HUDEP-2 (cell line): Measurements from ENCODE around the gene NMBR.
"Not testable (repeated sequence)": the region's sequence is repeated elsewhere in the genome, so short reads cannot be mapped to it uniquely, and the experiment has no call there.

Experiments used
- DNase-seq, 76 experiments: peaks; one replicate each; lab custom pipeline; 2025; ENCODE audit not compliant: unreplicated experiment in 76 of 76; lab: John Stamatoyannopoulos, UW

Gene NMBR

DNA sequence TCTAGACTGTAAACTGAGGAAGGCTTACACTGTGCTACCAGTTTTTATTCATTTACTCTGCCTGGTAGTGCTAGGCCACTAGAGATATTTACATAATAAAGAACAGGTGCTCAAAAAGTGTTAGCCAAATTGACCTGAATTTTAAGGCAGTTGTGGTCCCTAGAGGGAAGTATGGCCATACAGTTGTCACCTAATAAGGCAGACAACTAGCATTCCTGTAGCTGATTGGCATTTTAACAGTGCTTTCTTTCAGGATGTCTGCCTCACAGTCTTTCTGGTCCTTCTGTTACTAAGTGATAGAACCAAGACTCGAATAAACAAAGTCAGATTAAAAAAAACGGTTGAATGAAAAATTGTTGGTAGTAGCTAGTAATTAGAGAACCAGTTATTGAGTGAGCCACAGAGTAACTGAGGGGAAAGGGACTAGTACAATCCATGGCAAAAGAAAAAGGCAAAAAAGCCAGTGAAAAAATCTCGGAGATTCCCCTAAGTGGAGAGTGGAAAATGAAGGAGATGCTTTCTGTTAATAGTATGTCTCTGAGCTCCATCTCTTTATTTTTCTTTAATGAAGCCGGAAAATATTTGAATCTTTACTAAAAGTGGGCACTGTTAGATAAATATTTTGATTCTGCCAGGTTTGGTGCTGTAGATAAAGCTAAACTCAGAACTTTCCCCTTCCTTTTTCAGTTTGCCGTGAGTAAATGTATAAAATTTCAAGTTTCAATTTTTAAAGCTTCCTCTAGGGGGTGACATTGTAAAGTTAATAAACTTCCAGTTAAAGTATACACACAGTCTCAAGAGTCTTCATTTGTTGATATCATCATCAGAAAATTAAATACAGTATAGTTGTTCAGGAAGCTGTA is 9.2 kb upstream of the NMBR start:
- peak in 7 of 76 experiments; percentile 15 to 38 (median 21) for DNase-seq

DNA sequence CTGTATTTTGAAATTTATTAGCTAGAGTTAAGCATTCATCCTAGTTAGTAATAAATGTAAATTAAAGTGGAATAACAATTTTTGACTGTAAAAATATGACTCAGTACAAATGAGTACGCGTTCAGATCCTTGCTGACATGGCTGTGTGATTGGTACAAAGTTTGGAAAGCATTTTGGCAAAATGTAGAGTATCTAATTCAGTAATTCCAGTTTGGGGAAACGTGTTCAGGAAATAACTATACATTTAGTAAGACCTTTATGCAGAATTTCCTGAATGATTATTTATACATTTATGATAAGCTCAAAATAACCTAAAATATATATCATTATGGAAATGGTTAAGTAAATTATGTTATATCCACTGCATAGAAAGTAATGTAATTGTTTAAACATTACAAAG is 8.2 kb upstream of the NMBR start:
- DNase-seq, result no peak

DNA sequence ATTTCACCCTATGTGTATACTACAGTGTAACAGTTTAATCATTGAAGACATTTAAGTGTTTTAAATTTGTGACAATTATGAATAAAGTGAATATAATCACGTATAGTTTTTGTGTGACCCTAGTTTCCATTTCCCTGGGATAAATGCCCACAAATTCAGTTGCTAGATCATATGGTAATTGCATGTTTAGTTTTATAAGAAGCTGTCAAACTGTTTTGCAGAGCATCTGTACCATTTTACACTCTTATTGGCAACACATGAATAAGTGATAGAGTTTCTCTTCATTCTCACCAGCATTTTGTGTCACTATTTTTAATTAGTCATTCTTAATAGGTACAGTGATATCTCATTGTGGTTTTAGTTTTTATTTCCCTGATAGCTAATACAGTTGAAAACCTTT is 7.4 kb upstream of the NMBR start:
- no peak for DNase-seq

DNA sequence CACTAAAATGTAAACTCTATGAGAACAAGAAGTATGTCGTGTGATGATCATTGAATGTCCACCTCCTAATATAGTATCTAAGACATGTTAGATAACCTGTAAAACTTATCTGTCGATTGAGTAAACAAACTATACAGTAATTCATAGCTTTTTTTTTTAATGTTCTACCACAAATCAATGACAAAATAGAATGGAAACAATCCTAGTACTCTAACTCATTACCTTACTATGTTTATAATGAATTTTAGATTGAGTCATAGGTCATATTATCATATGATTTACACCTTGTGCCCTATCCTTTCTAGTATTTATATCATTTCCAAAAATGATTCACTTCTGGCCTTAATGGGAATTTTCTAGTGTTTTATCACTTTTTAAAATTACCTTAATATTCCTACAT is 6.3 kb upstream of the NMBR start:
- DNase-seq, result no peak

DNA sequence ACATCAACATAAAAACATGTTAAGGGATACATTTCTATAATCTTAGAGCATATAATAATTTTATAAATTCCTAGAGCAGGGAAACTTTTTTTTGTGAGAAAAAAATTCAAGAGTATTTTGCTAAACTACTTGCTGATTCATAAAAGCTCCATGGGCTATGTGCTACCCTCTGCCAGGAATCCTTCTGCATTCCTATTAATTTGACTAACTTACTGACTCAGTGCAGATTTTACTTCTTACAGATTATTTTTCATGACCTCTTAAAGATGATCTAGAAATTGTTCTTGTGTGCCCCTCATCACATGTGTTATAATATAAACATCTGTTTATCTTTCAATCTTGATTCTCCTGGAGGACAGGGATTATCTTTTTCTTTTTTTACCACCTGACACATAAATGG is 5.8 kb upstream of the NMBR start:
- DNase-seq, result no peak

DNA sequence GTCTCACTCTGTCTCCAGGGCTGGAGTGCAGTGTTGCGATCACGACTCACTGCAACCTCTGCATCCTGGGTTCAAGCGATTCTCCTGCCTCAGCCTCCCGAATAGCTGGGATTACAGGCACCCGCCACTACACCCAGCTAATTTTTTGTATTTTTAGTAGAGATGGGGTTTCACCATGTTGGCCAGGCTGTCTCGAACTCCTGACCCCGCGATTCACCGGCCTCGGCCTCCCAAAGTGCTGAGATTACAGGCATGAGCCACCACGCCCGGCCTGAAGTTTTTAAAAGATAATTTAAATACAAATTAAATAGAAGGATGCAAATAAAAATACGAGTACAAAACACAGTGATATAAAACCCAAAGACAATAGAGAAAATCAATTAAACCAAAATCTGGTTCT is 5.4 kb downstream of the NMBR start:
- not testable (repeated sequence) for DNase-seq

DNA sequence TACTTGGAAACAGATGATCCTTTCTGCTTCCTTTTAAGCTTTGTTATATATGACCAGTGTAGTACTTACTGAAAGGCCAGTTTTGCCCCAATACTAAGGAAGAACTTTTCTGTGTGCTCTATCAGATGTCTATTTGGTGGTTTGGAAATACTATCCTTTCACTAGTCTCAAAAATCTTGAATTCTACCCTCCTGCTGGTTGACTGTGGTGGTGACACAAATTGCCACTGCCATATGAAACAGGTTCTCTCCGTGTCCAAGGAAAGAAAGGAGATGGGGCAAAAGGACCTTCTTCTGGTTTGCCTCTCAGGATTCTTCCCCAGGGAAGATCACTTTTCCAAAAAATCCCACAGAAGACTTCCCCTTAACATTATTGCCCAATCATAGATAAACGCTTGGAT is 8.0 kb downstream of the NMBR start:
- DNase-seq, result no peak

DNA sequence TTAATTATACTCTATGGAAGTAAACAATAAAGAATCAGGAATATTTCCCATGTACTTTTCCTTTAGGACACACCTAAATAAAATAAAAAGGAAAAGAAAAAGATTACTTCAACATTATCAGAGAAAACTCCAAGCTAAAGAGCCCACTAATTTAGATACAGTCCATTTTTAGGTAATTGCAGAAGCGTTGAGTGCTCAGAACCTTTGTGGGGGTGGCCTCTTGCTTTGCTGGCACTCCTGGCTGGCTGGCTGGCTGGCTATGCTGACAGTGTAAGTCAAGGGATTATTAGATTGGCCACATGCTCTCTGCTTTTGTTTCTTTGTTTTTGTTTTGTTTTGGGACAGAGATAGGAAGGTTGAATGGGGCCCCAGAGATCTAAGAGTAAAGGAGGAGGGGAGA is 14.3 kb downstream of the NMBR start, which contains the start of gene GJE1:
Gene GJE1 (plus strand): TSS at position 301 of the 400 bp plus-strand sequence. CDS start 234 bp downstream, outside the sequence.
- DNase-seq, result no peak

DNA sequence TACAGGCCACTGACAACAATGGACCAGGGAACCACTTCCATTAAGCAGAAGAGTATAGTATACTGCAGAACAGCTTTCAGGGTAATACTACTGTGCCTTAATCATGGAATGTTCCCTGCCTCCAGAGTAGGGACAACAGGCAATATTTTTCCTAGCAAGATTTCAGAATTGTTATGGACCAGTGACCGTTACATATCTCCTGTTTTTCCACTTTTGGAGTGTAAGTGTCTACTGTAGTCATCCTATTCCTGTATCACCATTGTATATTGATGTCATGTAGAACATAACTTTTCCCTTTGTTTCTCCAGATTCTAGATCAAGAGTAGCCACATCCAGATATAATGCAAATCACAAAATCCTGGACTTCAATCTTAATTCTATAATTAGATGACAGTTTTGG is 16.1 kb downstream of the NMBR start:
- DNase-seq, result no peak

DNA sequence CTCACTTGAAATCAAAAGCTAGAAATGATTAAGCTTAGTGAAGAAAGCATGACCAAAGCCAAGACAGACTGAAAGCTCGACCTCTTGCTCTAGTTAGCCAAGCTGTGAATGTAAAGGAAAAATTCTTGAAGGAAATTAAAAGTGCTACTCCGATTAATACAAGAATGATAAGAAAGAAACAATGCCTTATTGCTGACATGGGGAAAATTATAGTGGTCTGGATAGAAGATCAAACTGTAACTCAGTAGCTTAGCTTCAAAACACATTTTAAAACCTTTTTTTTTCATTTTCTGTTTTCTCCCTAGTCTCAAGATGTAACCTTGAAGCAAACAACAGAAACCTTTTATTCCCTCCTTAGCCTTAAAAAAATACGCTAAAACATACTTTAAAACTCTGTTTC is 25.6 kb downstream of the NMBR start:
- DNase-seq, result no peak

DNA sequence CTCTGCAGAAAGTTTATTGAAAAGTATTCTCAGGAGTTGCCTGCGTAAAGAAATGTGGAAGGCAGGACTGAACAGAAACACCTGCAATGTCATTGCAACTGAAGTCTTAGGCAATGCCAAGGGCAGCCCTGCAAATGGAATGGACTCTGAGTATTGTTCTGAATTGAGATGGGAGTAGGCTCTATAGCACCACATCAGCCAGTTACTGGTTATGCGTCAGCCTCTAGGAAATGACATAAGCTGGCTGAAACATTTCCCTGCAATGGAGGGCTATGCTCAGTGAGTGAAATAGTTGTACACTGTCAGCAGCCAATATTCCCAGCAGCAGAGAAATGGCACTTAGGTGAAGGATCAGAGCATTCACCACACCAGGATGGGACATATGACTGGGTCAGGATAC is 28.0 kb downstream of the NMBR start:
- DNase-seq, result no peak

DNA sequence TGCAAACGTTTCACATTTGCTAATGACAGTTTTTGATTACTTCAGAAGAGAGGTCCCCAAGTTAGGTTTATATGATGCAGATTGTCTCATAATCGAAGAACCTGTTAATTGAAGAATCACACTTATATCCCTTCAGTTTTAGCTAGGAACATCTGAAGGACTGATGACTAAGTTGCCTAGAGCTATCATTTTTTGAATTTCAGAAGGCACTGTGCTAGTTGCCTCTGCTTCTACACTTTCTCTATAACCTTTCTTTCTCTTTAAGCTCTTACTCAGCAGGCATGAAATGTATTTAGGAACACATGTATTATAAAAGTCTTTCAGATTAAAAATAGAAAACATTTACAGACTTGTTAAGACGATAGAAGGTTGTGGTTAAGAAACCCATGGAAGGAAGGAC is 28.6 kb downstream of the NMBR start:
- DNase-seq, result no peak

DNA sequence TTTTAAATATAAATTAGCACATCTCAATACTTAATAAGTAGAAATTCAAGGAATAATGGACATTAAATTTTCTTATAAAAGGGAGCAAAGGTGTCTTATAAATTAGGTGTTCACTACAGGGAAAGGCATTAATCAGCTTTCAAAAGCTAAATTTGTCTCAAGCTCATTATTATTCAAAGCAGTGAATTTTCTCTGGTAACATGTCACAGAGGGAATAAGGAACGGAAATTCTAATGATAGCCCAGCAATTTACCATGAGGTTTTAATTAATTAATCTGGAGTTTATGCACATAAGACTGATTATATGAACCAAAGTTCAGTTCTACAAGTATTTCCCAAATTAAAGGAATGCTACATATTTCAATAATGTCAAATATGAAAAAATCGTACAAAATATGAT is 29.6 kb downstream of the NMBR start:
- no peak for DNase-seq

DNA sequence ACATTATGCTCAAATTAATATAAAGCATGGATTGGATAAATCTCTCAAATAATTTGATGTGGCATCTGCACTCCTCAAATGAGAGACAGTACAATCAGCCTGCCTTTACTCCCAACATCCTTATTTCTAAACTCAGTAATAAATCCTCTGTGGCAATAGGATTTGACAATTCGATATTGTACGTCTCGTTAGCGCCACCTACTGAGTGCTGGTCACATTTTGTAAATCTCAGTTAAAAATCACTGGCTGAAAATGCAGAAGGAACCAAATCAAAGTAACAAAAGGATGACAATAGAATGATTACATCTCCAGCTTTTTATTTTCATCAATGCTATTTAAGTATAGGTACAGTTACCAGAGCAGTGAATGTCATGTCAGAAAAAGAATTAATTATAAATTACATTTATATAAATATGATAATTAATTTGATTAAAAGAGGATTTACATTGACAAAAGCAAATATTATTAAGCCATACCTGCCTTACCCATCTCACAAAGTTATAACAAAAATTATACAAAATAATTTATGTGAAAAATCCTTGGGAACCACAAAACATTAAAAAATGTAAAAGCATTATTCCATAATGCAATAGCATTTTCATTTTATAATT is 34.4 kb downstream of the NMBR start:
- DNase-seq, result peak in 64 of 76 experiments; percentile 3 to 77 (median 44)

DNA sequence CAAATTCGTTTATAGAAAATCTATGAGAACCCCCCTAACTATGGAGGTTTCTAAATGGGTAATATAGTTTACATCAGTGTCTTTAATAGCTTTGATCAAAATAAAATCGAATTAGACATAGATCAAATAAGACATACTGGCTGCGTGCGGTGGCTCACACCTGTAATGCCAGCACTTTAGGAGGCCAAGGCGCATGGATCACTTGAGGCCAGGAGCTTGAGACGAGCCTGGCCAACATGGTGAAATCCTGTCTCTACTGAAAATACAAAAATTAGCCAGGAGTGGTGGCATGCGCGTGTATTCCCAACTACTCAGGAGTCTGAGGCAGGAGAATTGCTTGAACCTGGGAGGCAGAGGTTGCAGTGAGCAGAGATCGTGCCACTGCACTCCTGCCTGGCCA is 36.1 kb downstream of the NMBR start:
- DNase-seq, result not testable (repeated sequence)

DNA sequence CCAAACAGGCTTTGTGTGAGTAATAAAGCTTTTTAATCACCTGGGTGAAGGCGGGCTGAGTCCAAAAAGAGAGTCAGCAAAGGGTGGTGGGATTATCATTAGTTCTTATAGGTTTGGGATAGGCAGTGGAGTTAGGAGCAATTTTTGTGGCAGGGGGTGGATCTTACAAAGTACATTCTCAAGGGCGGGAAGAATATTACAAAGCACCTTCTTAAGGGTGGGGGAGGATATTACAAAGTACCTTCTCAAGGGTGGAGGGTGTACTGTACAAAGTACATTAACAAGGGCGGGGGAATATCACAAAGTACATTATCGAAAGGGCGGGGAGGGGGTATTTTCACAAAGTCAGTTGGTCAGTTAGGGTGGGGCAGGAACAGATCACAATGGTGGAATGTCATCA is 42.1 kb downstream of the NMBR start:
- DNase-seq, result not testable (repeated sequence)

DNA sequence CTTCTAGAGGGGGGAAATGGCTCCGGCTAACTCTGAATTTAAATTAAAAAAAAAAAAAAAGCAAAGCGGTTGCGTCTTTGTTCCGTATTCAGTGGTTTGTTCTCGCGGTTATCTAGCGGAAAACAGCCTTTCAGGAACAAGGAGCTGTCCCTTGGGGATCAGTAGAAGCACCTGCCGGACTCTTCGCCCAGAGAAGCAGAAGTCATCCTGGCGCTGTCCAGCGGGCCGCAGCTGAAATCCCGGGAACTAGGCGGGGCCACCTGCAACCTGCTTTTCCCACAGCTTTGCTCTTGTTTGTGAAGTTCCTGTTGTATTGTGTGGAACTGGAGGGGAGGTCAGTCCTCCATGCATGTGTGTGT is 58.1 kb downstream of the NMBR start:
- DNase-seq, result no peak

DNA sequence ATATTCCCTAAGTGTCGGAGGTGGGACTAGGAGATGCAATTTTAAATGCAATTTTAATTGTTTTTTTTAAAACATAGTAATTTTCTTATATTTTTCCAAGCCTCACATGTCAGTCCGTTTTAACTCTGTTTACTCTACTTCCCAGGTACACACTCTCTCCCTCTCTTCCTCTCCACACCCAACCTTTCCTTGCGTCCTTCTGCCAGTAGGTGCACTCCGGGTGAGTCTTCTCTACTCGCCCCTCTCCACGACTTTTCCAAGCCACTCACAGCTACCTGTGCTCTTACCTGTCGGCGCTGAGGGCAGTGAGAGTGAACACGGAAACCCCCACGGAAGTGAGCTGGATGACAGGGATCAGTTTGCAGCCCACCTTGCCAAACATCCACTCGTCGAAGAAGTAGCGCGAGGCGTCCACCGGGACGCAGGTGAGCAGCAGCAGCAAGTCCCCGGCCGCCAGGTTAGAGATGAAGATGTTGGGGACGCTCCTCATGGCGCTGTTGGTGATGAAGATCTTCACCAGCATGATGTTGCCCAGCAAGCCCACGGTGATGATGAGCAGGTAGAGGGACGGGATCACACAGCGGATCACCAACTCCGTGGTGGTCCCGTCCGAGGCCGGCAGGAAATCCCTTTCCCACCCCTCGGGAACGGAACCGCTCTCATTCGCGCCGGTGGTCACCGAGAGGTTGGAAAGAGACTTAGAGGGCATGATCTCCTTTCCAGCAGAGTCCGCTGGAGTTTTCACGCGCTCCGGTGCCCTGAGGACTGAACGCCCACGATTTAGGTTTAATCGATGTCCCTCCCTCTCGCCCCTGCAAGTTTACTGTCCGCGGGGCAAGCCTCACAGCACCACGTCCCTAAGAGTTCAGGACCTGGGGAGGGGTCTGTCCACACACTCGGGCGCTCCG is 58.7 kb downstream of the NMBR start:
- no peak for DNase-seq

DNA sequence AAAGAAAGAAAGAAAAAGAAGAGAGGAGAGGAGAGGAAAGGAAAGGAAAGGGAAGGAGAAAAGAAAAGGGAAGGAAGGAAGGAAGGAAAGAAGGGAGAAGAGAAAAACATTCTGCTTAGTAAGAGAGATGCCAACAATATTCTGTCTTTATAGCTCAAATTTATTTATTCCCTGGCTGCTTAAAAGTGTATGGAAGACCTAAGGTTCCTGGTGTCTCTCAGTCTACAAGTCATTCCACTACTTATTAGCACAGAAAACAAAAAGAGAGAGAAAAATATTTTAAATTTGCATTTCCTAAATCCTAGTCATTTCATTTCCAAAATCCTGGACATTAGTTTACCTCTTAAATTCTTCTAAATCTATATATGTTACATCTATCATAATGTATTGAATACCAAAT is 67.8 kb downstream of the NMBR start:
- no peak for DNase-seq

DNA sequence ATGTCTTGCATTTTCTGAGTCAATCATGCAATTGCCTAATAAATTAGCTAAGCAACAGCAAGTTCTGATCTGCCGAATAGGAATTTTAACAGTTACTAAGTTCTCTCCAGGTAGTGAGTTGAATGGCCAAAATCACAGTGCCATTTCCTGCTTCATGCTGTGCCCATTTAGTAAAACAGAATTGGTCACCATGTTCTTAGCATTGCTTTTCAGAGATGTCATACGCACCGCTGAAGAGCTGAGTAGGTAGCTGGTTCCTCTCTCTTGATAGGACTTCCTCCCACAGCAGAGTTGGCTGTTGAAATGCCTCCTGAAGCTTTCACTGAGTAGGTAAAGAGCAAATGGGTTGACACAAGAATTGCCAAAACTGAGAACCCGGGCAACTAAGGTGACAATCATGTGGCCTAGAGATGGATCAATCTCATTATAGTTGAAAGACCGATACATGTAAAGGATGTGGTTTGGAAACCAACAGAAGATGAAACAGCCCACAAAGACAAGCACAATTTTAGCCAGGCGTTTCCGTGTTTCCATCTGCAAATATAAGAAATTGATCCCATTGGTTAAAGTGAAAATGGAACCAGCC is 71.3 kb downstream of the NMBR start:
- DNase-seq, result no peak

DNA sequence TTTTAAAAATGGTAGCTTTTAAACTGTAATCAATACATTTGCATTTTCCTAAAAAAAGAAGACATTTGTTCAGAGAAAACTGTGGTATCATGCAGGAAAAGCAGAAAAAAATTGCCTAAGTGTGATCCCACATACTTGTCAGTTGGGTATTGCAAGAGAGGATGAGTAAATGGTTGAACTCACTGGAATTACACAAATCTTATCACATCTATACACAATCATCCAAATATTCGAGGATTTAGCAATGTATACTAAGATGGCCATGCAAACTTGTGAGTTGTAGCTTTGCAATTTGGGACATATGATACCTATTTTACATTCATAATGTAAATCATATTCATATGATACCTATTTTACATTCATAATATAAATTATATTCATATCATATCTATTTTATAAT is 72.4 kb downstream of the NMBR start:
- no peak for DNase-seq
